ENCODE results near the gene SMC3.
"Not testable (repeated sequence)": the region's sequence is repeated elsewhere in the genome, so short reads cannot be mapped to it uniquely, and the experiment has no call there.

The SMC3 gene

GRCh38 chr10:110625951-110626855 is 58.7 kb downstream of the SMC3 start:
- no peak for DNase-seq

GRCh38 chr10:110628161-110628560 is 60.7 kb downstream of the SMC3 start:
- DNase-seq: no peak

GRCh38 chr10:110629680-110630191 is 62.2 kb downstream of the SMC3 start:
- DNase-seq: peak; percentile 88

- DNase-seq: no peak
These were observed 64.4 kb downstream of the SMC3 start for GRCh38 chr10:110631934-110632333.

- no peak for DNase-seq
These were observed 65.2 kb downstream of the SMC3 start for GRCh38 chr10:110632591-110633215.

- peak; percentile 76 for DNase-seq
These were observed 67.2 kb downstream of the SMC3 start for GRCh38 chr10:110634527-110635209.

GRCh38 chr10:110636572-110636931 is 69.1 kb downstream of the SMC3 start:
- no peak for DNase-seq

GRCh38 chr10:110636932-110637557 is 69.5 kb downstream of the SMC3 start:
- DNase-seq: peak; percentile 13

DNA sequence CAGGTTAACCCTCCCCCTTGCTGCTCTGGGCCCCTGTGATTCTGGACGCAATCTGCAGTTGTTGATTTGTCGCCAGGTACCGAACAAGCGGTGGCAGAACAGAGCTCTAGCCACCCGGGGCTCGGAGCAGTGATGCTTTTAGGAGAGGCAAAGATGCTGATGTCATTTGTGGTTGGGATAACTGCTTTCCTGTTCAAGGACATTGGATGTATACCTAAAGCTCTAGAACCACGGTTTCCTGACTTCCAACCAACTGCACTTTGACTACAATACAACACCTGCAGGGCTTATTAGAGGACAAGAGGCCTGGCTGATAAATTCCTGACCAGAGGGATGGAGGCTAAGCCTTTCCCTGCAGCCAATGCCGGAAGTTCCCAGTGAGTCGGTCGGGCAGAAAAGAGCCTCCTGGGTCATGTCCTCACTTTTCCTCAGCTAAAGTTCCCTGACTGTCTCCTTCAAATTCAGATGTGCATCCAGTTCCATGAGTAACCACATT is 70.1 kb downstream of the SMC3 start:
- no peak for DNase-seq

- DNase-seq: no peak
These were observed 70.8 kb downstream of the SMC3 start for GRCh38 chr10:110638319-110638718.

DNA sequence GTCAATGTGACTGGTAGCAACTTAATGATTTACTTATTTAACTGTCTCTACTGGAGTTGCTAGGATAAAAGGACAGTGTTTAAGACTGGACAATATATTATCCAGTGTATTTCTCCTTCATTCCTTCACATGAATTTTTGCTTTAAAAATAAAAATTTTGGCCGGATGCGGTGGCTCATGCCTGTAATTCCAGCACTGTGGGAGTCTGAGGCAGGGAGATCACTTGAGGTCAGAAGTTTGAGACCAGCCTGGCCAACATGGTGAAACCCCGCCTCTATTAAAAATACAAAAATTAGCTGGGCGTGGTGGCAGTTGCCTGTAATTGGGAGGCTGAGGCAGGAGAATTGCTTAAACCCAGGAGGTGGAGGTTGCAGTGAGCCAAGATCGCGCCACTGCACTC is 71.6 kb downstream of the SMC3 start:
- not testable (repeated sequence) for DNase-seq

- not testable (repeated sequence) for DNase-seq
These were observed 72.4 kb downstream of the SMC3 start for GRCh38 chr10:110639858-110640257.

GRCh38 chr10:110641256-110641655 is 73.8 kb downstream of the SMC3 start:
- DNase-seq: peak; percentile 82

GRCh38 chr10:110642204-110643034 is 74.9 kb downstream of the SMC3 start:
- DNase-seq: no peak

DNA sequence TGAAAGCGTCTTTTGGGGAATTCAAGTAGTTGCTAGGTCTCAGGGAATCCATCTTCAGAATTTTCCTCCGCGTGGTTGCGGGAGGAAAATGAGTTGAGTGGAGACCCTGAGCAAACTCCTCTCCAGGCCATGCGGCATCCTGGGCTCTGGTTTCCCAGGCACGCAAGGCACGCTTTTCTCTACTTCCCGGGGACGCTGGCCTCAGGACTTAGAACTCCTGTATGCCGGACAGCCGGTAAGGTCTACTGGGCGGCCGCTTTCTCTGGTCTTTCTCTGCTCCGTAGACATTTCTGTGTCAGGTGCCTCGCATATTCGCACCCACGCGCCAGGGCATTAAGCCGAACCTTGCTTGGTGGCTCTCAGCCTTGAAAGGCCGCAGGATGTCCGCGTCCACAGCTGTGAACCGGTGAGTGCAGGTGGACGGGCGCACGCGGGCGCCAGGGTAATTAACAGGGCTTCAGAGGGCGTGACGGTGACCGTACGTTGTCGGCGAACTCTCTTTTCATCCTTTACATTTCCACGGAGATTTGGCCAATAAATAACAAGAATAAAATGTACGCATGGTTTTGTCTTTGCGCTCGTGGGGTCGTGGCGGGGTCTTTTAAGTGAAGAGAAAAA is 75.6 kb downstream of the SMC3 start:
- DNase-seq: no peak

GRCh38 chr10:110643653-110644597 is 76.4 kb downstream of the SMC3 start, which contains the start of gene RBM20:
TSS of gene RBM20 (plus strand) at chr10:110644336. CDS start at chr10:110644455, 119 bp downstream.
- DNase-seq: peak; percentile 43

DNA sequence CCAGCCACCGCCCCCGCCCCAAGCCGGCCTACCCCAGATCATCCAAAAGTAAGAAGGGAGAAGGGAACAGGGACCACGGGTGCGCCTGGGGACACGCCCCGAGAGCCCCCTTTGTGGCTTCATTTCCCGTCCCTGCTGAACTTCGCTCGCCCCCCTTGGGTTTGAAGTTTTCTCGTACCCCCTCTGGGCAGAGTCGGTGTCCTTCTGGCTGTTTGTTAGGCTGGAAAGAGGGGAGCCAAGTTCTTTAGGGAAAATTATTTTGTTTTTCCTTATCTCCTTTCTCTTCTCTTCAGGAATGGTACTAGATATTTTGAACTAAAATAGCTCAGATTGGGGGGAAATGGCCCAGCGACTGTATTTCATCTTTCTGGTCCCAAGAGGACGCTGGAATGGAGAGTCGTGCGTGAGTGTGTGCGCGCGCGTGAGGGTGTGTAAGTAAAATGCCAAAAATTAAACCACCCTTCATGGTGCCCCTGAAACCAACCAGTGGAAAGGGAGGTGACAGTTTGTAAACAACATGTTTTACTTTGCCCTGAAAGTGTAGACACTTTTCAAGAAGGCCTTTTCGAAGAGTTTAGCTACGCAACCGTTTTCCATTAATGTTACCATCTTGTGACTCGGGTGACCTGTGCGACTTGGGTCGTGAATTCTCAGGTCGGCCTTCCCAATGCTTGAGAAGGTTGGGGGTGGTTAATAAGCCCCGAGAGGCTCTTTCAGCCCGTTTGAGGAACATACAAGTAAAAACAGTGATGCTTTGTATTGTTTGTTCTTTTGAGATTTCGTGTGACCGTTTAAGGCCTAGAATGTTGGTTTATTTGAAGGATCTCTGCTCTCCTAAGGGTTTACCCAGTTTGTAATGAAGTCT is 77.3 kb downstream of the SMC3 start:
- DNase-seq: no peak

- peak; percentile 9 for DNase-seq
These were observed 79.1 kb downstream of the SMC3 start for GRCh38 chr10:110646417-110647135.

GRCh38 chr10:110647136-110647430 is 79.6 kb downstream of the SMC3 start:
- DNase-seq: no peak
